Measurements from ENCODE around the gene EP400.
"Not testable (repeated sequence)": the region's sequence is repeated elsewhere in the genome, so short reads cannot be mapped to it uniquely, and the experiment has no call there.

Gene EP400

GRCh38 chr12:131928711-131929580 is 20.8 kb upstream of the EP400 start, which contains the start of gene PUS1:
Gene PUS1, plus strand, starts transcription at chr12:131929276. Its CDS starts 447 bp downstream, at chr12:131929723.
- peak; percentile 94 for DNase-seq

- DNase-seq = peak; percentile 46
Measured at GRCh38 chr12:131929581-131930456, 19.9 kb upstream of the EP400 start.

DNA sequence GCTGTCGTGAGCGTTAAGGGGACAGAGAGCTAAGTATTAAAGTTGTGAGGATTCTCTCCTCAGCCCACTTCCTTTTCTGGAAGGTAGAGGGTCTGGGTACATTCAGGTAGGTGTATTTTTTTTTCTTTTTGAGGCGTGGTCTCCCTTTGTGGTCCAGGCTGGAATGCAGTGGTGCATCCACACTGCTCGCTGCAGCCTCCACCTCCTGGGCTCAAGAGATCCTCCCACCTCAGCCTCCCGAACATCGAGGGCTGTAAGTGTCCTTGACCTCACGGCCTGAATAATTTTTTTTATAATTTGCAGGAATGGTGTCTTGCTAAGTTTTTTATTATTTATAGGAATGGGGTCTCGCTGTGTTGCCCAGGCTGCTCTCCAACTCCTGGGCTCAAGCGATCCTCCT is 19.2 kb upstream of the EP400 start:
- no peak for DNase-seq

- DNase-seq = no peak
Measured at GRCh38 chr12:131933387-131933786, 16.4 kb upstream of the EP400 start.

- DNase-seq = no peak
Measured at GRCh38 chr12:131934535-131934934, 15.2 kb upstream of the EP400 start.

DNA sequence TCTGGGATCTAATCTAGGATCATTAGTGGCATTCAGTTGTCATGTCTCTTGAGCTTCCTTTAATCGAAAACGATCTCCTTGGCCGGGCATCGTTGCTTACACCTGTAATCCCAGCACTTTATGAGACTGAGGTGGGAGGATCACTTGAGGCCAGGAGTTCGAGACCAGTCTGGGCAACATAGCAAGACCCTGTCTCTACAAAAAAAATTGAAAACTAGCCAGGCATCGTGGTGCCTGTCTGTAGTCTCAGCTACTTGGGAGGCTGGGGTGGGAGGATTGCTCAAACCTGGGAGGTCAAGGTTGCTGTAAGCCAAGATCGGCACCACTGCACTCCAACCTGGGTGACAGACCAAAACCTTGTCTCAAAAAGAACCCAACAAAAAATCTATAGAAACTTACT is 11.7 kb upstream of the EP400 start:
- DNase-seq = no peak

- DNase-seq = no peak
Measured at GRCh38 chr12:131939007-131939406, 10.7 kb upstream of the EP400 start.

DNA sequence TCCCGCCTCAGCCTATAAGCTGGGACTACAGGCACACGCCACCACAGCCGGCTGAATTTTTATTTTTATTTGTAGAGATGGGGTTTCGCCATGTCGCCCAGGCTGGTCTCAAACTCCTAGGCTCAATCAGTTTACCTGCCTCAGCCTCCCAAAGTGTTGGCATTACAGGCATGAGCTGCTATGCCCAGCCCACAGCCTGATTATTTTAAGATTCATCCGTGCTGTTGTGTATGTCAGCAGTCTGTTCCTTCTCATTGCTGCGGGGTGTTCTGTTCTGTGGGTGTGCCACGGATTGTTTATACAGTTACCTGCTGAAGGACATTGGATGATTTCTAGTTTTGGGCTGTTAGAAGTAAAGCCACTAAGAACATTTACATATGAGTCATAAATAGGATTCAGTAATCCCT is 9.6 kb upstream of the EP400 start:
- no peak for DNase-seq

DNA sequence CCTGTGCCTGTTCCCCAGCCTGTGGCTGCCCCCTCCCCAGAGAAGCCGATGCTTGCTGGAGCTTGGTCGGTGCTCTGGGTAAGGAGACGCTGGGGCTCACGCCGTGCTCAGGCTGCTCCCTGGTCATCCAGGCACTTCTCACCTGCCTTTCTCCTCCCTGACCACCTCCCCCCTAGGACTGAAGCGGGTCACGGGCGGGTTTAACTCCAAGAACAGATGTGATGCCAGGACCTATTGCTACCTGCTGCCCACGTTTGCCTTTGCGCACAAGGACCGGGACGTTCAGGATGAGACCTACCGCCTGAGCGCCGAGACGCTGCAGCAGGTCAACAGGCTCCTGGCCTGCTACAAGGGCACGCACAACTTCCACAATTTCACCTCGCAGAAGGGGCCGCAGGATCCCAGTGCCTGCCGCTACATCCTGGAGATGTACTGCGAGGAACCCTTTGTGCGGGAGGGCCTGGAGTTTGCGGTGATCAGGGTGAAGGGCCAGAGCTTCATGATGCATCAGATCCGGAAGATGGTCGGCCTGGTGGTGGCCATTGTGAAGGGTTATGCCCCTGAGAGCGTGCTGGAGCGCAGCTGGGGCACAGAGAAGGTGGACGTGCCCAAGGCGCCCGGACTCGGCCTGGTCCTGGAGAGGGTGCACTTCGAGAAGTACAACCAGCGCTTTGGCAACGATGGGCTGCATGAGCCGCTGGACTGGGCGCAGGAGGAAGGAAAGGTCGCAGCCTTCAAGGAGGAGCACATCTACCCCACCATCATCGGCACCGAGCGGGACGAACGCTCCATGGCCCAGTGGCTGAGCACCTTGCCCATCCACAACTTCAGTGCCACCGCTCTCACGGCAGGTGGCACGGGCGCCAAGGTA is 8.4 kb upstream of the EP400 start:
- DNase-seq = no peak

- no peak for DNase-seq
Measured at GRCh38 chr12:131941987-131942341, 7.8 kb upstream of the EP400 start.

GRCh38 chr12:131942671-131943070 is 7.1 kb upstream of the EP400 start:
- no peak for DNase-seq

DNA sequence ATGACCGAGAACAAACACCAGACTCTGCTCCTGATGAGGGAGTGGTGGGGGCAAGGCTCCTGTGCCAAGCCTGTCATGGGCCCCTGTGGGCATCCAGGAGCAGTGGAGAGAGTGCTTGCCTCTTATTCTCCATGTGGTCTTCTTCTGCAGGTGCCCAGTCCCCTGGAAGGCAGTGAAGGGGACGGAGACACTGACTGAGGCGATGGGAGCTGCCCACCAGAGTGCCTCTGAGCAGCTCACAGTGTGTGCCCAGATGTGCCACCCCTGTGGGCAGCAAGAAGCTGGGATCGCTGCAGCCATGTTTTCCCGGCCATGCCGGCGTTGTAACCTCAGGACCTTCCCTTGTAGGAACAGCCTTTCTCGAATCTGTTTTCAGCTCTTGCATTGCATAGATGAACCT is 6.4 kb upstream of the EP400 start:
- no peak for DNase-seq

DNA sequence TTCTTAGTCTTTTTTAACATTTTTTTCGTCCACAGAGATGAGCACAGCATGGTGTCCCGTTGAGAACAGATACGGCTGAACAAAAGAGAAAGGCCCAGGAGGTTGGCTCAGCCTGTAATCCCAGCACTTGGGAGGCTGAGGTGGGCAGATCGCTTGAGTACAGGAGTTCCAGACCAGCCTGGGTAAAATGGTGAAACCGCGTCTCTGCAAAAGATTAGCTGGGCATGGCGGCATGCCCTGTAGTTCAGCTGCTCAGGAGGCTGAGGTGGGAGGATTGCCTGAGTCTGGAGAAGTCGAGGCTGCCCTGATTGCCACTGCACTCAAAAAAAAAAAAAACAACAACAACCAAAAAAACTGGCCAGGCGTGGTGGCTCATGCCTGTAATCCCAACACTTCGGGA is 5.9 kb upstream of the EP400 start:
- DNase-seq = no peak

DNA sequence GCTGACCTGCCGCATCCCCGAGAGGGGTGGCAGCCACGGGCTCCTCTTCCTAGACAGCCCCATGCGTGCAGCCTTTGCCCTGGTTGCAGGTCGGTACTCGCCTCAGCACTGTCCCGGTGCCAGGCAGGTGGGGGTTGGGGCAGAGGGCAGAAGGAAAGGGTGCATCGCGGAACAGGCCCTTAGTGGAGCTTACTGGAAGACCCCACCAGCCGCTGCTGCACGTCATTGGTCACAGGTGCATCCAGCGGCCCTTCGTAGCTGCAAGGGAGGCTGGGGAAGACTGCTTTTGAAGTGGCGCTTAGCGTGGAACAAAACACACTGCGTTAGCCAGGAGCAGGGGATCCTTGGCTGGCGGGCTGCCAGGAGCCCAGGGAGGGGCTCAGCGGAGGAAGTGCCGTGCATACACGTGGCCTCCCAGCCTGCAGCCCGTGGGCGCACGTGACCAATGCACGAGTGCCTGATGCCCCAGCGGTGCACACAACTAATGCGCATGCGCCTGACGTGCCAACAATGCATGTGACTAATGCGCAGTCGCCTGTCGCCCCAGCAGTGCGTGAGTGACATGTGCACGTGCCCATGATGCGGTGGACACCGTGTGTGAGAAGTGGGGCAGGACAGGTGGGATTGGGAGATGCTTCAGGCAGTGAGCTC is 5.0 kb upstream of the EP400 start:
- no peak for DNase-seq

DNA sequence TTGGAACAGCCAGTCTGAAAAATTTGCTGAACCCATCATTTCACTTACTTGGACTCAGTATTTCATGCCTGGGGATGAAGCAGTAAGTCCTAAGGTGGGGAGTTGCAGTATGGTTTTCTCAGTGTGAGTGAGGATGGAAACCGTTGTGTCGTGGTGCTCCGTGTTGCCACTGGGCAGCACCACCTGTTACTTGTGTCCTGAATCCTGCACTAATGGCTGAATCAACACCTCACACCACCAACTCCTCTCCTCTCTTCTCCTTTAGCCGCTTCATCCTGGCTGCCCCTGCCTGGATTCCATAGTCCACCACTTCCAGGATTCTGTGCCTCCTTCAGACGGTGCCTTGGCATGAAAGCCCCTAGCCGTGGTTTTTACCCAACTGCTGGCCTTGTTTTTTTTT is 3.0 kb upstream of the EP400 start:
- no peak for DNase-seq

DNA sequence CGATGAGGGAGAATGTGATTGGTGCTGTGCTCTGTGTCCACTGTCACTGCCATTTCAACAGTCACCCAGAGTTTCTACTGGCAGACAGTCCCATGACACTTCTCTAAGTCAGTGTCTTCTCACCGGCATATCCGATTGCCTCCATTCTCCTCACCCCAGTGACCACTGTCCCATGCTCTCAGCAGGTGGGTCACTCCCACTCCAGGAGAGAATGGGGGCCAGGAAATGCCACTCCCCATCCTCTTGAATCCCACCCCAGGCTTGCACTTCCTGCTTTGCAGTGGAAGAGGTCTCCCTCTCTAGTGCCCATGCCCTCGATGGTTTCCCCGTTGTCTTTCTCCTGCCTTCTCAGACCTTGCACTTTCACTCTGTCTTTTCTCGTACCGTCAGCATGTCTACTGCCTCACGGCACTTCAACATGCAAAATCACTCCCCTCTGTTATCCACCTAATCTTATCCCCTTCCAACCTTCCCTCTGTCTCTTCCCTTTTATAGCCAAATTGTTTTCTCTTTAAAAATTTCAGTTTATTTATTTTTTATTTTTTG is 2.2 kb upstream of the EP400 start:
- no peak for DNase-seq

DNA sequence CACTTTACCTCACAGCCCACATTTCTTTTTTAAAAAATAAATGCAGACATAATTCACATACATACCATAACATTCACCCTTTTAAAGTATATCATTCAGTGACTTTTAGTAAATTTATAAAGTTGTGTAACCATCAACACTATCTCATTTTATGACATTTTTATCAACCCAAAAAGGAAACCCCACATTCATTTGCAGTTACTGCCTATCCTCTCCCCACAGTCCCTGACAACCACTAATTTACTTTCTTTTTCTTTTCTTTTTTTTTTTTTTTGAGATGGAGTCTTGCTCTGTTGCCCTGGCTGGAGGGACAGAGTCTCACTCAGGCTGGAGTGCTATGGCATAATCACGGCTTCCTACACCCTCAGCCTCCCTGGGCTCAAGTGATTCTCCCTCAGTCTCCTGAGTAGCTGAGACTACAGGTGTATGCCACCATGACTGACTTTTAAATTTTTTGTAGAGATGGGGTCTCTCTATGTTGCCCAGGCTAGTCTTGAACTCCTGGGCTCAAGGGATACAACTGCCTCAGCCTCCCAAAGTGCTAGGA is 1.5 kb upstream of the EP400 start:
- DNase-seq = no peak

GRCh38 chr12:131948713-131949430 is 870 bp upstream of the EP400 start:
- DNase-seq = not testable (repeated sequence)

- peak; percentile 46 for DNase-seq
Measured at GRCh38 chr12:131950182-131950913, 606 bp downstream of the EP400 start.

DNA sequence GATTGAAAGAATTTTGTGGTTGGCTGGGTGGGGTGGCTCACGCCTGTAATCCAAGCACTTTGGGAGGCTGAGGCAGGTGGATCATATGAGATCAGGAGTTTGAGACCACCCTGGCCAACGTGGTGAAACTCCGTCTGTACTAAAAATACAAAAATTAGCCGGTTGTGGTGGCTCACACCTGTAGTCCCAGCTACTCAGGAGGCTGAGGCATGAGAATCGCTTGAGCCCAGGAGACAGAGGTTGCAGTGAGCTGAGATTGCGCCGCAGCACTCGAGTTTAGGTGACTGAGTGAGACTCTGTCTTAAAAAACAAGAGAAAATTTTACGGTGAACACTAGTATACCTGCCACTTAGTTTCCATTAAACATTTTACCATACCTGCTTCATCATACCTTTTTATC is 4.1 kb downstream of the EP400 start:
- DNase-seq = not testable (repeated sequence)

All from activated naive CD4-positive, alpha-beta T cell treated with Interleukin-2 at 50 U/mL for 16 hours (primary cell).